NCI-H2196 treated with DMSO at 0.1 percent for 48 hours (cell line): Measurements from ENCODE around the gene TFB2M.
"Not testable (repeated sequence)": the region's sequence is repeated elsewhere in the genome, so short reads cannot be mapped to it uniquely, and the experiment has no call there.

Source experiments
- DNase-seq: peaks from one replicate; lab custom pipeline; 2025; ENCODE audit not compliant: unreplicated experiment; lab: John Stamatoyannopoulos, UW

TFB2M gene, protein sequence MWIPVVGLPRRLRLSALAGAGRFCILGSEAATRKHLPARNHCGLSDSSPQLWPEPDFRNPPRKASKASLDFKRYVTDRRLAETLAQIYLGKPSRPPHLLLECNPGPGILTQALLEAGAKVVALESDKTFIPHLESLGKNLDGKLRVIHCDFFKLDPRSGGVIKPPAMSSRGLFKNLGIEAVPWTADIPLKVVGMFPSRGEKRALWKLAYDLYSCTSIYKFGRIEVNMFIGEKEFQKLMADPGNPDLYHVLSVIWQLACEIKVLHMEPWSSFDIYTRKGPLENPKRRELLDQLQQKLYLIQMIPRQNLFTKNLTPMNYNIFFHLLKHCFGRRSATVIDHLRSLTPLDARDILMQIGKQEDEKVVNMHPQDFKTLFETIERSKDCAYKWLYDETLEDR

GRCh38 chr1:246566128-246566812 is at the start of gene TFB2M, which contains the start of gene CNST:
TFB2M (minus strand) TSS chr1:246566261; CDS start chr1:246566138, 123 bp downstream.
CNST (plus strand) TSS chr1:246566456; CDS start chr1:246591563, 25,107 bp downstream.
- DNase-seq: peak; percentile 82

DNA sequence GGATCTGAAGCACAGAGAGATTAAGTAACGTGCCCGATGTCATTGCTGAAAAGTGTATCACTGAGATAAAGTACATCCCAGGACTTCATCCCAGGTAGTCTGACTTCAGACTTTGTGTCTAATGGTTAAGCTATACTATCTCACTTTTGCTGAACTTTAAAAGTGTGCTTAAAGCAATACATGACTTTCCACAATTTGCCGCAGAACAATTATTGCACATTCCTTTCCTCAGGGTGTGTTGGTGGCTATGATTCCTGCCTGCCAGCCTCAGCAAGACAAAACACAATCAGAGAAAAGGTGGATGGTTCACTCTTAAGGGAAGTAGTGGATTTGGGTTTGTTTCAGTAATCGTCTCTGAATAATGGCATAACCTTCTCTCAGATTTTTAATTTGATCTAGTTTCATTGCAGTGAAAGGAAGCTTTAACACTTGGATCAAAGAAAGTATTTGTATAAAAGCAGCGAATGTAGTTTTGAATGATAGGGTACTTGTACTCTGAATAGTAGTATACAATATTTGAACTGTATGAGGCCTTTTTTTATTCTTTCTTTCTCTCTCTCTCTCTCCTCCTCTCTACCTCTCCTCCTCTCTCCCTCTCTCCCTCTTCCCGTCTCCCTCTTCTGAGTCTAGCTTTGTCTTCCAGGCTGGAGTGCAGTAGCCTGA is 47.2 kb upstream of the TFB2M start:
- no peak for DNase-seq

DNA sequence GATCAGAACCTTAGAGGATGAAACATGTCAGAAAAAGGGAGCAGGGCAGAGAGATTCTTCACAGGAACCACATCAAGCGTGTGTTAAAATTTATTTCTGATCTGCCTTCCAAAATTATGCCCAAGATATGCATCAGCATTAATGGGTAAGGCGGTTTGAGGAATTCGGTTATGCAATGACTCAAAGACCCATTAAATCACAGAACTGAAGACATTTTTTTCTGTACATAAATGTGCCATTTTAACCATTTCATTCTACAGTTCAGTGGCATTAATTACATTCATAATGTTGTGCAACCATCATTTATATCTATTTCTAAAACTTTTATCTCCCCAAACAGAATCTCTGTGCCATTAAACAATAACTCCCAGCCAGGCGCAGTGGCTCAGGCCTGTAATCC is 43.6 kb upstream of the TFB2M start:
- DNase-seq: no peak

DNA sequence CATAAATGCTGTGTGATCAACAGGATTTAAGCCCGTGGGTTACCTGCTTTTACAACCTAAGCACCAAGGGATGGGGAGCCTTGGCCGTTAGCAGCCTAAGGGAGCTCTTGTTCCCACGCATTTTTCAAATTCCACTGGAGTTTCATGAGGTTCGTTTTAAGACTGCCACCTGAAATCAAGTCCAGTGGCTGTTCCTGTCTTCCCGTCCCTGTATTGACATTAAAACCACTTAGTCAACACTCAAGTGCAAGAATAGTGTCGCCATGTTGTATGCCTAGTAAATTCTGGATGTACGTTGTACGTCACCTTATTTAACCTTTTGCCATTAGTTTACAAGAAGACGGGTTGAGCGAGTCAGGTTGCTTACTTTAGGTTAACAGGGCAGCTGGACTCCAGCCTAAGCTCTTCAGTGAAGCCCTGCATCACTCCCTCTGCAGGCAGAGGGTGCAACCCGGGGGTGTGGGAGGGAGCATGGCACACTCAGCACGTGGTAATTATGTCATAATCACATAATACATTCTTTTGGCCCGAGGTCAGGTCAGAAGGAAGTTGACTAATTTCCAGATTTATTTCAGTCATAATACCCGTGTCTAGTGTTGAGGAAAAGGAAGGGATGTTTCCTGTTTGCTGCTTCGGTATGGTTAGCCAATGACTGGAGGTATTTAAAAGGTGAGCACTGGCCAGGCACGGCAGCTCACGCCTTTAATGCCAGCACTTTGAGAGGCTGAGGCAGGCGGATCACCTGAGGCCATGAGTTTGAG is 42.7 kb upstream of the TFB2M start:
- DNase-seq: peak; percentile 86

- DNase-seq: no peak
Measured at GRCh38 chr1:246607462-246607861, 41.4 kb upstream of the TFB2M start.

GRCh38 chr1:246605231-246605630 is 39.2 kb upstream of the TFB2M start:
- not testable (repeated sequence) for DNase-seq

DNA sequence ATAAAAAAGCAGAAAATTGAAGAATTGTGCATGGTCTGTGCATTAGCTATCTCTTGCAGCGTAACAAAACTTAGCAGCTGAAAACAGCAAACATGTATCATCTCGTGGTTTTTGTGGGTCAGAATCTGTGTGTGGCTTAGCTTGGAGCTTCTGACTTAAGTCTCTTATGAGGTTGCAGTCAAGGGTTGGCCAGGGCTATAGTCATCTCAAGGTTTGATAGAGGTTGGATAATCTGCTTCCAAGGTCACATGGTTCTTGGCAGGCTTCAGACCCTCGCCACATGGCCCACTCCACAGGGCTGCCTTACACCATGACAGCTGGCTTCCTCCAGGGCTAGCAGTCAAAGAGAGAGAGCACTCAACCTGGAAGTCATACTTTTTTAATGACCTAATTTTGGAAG is 36.1 kb upstream of the TFB2M start:
- DNase-seq: no peak

DNA sequence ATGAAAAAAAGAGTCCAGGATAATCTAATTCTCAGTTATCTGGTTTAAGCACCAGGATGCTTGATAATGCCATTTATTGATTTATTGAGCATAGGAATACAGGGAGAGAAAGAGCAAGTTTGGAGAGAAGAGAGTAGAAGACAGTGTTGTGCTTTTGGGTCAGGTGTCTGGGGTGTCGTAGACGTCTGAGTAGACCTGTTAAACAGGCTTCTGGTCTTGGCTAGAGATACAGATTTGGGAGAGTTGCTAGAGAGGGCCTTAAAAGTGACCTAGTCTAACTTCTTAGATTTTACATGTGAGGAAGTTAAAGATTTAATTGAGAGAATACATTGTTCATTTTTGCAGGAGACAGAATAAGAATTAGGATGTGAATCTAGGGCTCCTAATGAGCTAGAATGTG is 34.5 kb upstream of the TFB2M start:
- DNase-seq: no peak

GRCh38 chr1:246599315-246599714 is 33.3 kb upstream of the TFB2M start:
- no peak for DNase-seq

GRCh38 chr1:246597971-246598370 is 31.9 kb upstream of the TFB2M start:
- DNase-seq: no peak

- peak; percentile 10 for DNase-seq
Measured at GRCh38 chr1:246597340-246597739, 31.3 kb upstream of the TFB2M start.

- no peak for DNase-seq
Measured at GRCh38 chr1:246595146-246595545, 29.1 kb upstream of the TFB2M start.

DNA sequence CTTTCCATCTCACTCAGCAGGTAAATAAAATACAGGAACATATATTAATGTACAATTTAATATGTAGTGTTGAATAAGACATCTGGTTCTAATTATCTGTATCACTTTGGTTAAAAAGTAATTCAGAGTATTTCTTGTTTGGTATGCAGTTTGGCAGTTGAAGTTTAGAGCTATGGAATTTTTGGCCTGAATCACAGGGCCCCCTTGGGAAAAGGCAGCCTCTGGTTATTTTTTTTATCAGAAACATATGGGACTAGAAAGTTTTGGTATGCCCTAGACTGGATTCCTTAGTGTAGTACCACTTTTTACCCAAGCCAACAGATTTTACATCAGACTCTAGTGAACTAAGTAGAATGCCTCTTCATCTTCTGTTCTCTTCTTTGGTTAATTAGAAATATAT is 26.6 kb upstream of the TFB2M start:
- no peak for DNase-seq

GRCh38 chr1:246591958-246592357 is 25.9 kb upstream of the TFB2M start:
- DNase-seq: no peak

- DNase-seq: no peak
Measured at GRCh38 chr1:246591504-246591903, 25.4 kb upstream of the TFB2M start.

DNA sequence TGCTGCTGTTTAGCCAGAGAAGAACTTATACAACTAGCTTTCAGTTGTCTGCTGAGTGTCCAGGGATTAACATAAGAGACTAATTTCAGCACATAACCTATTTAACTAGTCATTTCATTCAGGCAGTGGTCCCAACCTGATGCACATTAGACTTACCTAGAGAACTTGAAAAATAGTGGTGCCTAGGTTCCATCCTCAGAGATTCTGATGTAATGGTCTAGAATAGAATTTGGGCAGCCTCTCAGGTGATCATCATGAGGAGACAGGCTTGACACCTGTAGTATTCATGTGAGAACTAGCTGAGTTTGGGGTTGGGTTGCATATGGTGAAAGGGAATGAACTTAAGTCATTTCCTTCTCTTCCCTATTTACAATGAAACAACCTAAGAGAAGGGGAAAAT is 25.0 kb upstream of the TFB2M start:
- DNase-seq: no peak

DNA sequence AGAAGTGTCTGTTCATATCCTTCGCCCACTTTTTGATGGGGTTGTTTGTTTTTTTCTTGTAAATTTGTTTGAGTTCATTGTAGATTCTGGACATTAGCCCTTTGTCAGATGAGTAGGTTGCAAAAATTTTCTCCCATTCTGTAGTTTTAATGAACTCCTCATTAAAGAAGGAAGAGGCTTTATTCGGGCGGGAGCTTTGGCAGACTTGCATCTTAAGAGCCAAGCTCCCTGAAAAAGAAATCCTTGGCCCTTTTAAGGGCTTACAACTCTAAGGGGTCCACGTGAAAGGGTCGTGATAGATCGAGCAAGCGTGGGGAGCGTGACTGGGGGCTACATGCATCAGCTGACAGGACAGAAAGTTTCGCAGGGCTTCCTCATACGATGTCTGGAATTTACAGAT is 23.9 kb upstream of the TFB2M start:
- not testable (repeated sequence) for DNase-seq

DNA sequence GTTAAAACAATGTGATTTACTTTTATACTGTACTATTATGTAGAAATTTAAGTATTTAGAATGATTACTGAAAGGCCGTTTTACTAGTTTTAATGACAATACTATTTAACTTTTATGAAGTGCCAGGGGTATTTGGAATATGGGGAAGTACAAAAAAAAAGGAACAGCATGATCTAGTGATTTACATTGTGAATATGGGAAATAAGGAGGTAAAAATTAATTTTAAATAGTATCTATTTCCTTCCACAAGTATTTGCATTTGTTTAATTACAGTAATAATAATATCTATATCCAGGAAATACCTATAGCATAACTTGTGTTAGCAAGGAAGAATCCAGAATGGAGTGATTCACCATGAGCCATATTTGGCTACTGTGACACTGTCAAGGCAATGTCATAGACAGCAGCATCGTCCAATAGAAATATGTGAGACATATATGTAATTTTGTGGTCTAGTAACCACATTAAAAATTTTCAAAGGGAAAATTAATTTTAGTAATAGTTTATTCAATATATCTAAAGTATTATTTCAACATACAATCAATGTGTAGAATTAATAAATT is 22.2 kb upstream of the TFB2M start:
- no peak for DNase-seq

- DNase-seq: no peak
Measured at GRCh38 chr1:246587606-246588005, 21.5 kb upstream of the TFB2M start.

GRCh38 chr1:246587032-246587431 is 21.0 kb upstream of the TFB2M start:
- no peak for DNase-seq
